HG03196 (cell line): ENCODE measurements around the gene AGPAT4.

Experiments
- ATAC-seq: cut with Tn5 transposase; IDR thresholded peaks from one replicate; pipeline ENCODE4 v1.9.1; 2021; ENCODE audit not compliant: unreplicated experiment

The AGPAT4 gene

GRCh38 chr6:161284653-161285052 is 10.8 kb upstream of the AGPAT4 start:
- no peak for ATAC-seq

- no peak for ATAC-seq
These were observed 7.2 kb upstream of the AGPAT4 start for GRCh38 chr6:161281092-161281491.

DNA sequence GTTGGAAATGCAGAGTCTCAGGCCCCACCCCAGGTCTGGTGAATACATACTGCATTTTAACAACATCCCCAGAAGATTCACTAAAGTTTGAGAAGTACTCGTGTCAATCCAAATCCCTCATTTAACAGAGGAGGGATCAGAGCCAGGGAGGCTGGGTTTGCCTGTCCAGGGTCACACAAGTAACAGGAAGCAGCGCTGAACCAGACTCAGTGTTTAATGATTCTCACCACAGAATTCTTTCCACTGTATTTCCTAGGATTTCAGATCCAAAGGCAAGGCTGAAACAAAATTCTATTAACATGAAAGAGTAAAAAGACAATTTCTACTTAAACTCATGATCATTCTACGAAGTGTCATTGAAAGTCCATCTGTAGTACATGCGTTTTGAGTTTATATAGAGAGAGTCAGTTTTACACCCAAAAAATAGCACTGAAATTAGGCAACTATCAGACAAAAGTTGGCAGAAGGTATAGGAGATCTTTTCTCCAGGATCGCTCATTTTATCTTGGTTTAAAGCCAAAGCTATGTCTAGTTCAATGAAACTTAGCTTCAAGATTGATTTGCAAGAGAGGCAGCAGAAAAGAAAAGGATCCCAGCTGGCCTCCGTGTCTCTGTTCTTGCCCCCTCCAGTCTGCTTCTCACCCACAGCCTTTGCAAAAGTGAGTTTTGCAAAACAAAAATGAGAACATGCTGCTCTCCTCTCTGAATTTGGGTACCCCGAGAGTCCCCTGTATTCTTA is 6.0 kb upstream of the AGPAT4 start:
- no peak for ATAC-seq

- no peak for ATAC-seq
These were observed 2.8 kb upstream of the AGPAT4 start for GRCh38 chr6:161276605-161277155.

- ATAC-seq, result no peak
These were observed 1.0 kb upstream of the AGPAT4 start for GRCh38 chr6:161274898-161275297.

GRCh38 chr6:161274488-161274858 is 612 bp upstream of the AGPAT4 start:
- no peak for ATAC-seq

DNA sequence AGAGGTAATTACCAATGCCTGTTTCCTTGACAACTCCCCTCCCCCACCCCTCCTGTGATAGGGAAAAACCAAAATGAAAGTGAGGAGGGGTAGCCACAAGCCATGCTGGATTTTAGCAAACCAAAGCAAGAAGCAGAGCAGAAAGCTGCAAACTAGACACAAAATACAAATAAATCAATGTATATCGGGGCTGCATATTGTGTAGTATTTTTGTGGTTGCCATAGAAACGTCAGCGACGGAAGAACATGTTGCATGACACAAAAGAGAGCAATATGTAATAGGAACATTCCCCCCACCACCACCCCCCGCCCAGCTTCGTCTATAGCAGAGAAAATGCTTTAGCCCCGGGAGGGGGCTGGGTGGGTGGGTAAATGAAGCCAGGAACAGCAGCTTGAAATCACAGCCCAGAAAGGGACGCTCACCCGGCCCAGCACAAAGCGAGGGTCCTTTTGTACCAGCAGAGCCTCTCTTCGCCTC is 548 bp downstream of the AGPAT4 start:
- no peak for ATAC-seq

DNA sequence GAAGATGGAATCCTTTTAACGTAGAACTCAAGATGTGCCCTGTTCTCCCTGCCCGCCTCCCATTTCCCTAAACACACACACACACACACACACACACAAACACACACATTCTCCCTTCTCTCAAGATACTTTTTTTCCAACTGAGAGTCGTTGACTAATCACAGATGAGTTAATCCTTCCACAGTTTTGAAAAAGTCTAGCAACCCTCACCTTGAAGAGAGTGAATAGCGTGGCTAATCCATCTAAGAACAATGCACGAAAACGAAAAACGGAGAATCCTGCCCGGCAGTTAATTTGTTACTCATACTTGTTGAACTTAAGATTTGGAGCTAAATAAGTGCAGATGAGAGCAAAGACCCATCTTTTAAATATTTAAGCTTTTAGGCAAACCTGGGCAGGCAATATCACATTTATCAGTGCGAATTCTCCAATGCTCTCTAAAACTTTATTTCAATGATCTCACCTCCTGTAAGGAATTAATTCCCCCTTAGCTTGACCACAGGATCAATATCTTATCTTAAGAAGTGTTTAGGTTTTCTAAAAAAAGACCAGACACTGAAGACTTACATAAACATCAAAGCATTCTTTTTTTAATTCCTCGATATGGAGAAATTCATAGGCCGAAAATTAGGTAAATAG is 1.1 kb downstream of the AGPAT4 start:
- no peak for ATAC-seq

DNA sequence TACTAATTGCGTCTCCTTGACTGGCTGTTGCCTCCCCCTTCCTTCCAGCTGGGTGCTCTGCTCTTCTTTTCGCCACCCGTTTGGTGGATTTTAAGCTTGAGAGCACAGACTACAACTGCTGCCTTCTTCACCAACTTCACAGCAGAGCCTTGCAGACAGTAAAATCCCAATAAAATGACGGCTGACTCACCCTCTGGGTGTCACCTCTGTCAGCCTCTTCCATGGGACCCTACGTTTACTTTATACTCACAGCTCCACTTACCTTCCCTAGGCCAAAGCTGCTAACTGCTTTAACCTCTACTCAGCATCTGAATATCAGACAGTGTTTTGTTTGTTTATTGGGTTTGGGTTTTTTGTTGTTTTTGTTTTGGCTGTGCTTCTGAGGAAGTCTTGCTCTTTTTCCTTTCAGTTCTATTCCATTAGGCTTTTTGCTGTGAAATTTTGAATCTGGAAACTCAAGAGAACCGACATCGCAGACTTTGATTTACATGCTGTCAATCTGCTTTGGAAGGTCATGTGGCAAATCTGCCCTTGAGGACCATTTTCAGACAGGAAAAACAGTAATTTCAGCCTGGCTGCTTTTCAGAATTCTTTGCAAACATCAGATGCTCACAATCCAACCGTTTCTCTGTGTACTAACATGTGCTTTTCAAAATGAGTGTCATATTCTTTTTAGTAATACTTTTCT is 2.4 kb downstream of the AGPAT4 start:
- ATAC-seq, result no peak

GRCh38 chr6:161270116-161270515 is 3.7 kb downstream of the AGPAT4 start:
- ATAC-seq, result no peak

DNA sequence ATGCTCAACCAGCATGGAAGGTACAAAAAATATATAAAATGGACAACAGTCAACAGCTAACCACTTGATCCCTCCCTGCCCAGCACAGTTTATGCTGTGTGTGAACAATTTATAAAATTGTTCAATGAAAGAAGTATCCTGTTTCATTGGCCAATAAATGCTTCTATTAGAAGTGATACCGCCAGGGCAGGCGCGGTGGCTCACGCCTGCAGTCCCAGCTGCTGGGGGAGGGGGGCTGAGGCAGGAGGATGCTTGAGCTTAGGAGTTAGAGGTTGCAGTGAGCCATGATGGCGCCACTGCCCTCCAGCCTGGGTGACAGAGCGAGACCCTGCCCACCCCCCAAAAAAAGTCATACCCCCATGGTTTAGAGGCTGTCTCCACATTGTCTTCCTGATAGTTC is 4.6 kb downstream of the AGPAT4 start:
- ATAC-seq, result no peak

- ATAC-seq, result no peak
These were observed 5.2 kb downstream of the AGPAT4 start for GRCh38 chr6:161268531-161269210.

DNA sequence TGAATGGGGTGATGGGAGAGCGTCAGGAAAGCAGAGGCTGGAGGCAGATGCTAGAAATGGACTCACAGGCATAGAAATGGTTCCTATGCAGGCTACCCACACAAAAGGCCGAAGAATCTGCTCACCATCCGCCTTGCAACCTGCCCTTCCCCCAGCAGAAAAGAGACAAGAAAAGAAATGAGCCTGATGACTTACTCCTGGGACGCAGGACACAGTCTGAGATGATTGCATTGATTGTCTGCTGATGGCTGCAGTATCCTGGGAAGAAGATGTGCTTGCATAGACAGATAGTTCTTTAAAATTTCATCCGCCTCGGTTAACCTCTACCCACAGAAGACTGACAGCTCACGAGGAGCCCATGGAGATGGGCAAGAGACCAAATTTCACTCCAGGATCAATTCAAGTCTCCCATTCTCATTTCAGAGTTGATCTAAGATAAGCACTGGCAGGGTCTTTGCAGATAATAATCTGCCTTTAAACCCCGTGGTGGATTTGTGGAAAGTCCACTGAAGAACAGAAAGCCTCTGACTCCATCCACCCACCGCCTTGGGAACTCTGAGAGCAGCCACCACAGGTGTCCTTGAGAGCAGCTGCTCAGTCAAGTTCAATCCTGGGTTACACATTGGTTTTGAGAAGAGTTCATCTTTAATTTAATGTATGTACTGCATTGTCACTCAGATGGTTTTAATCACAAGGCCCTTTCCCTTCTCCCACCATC is 7.2 kb downstream of the AGPAT4 start:
- no peak for ATAC-seq

DNA sequence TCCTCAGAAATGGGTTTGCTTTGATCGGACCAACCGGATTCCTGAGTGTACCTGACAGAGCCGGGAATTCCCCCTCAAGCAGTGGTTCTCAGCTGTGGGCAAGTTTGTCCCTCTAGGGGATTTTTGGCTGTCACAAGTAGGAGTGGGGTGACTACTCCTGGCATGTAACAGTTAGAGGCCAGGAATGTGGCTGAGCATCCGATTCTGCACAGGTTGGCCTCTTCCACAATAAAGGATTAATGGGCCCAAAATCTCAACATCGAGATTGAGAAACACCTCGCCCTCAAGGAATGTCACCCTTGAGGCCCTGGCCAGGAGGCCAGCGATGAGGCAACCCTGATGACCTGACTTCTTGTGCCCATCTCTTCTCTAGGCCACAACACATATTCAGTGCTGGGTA is 7.9 kb downstream of the AGPAT4 start:
- ATAC-seq, result no peak

DNA sequence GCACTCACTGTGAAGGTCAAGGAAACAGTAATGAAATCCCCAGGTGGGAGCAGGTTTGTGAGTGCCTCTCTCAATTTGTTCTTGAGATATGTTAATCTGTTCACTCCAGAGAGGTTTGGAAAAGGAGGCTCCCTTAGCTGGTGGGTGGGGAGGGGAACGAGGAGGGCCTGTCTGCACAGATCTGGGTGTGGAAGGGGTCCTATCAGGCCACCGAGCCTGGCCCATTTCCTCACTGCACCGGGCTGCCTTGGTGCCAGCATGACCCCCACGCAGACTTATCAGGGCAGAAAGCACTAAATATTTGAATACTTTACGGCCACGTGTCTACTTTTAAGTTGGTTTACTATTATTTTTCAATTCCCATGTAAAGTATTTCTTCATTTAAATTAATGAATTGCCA is 8.3 kb downstream of the AGPAT4 start:
- no peak for ATAC-seq

- no peak for ATAC-seq
These were observed 9.7 kb downstream of the AGPAT4 start for GRCh38 chr6:161264181-161264580.

GRCh38 chr6:161261816-161262215 is 12.0 kb downstream of the AGPAT4 start:
- ATAC-seq, result no peak

GRCh38 chr6:161261325-161261724 is 12.5 kb downstream of the AGPAT4 start:
- no peak for ATAC-seq

GRCh38 chr6:161259302-161259701 is 14.6 kb downstream of the AGPAT4 start:
- no peak for ATAC-seq

GRCh38 chr6:161257793-161258457 is 15.9 kb downstream of the AGPAT4 start:
- ATAC-seq, result no peak
